SK-N-SH treated with all-trans-retinoic acid at 6 μM for 48 hours (cell line): ENCODE measurements around the gene FAM200B.

Experiments
- ARNTL ChIP-seq: fragments of 450-650 bp; formaldehyde crosslinking; IDR thresholded peaks from 2 replicates; pipeline ENCODE4 v1.5.0; 2020; ENCODE audit warnings: low read depth, mild to moderate bottlenecking, moderate library complexity, borderline replicate concordance
- TCF4 ChIP-seq: fragments of 250-450 bp; sonication (Bioruptor Pico); IDR thresholded peaks from 2 replicates; pipeline ENCODE4 v1.8.0; 2021; ENCODE audit warnings: mild to moderate bottlenecking, moderate library complexity, borderline replicate concordance
- TF ChIP-seq, protein P1 (sequence below): fragments of 250-450 bp; sonication (Bioruptor Pico); IDR thresholded peaks from 2 replicates; pipeline ENCODE4 v1.8.0; 2021; ENCODE audit warnings: low read depth, mild to moderate bottlenecking, moderate library complexity, borderline replicate concordance
- TF ChIP-seq, protein P2 (sequence below): fragments of 250-450 bp; sonication (Bioruptor Pico); IDR thresholded peaks from 2 replicates; pipeline ENCODE4 v1.5.0; 2020; ENCODE audit warnings: mild to moderate bottlenecking, moderate library complexity

DNA sequence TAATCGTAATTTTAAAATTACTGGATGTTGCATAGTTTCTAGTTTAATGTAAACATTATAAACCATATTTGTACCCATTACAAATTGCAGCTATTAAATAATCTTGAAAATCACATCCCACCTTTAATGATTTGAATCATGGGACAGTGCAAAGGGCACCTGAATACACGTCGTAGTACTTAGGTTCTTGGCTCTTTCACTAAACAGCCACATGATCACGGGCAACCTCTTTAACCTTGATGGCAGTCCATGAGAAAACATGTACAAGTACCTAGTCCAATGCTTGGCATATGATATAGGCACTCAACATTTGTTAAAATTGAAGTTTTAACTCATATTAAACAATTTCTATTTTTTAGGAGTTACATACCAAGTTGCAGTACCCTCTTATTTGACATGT is 14.6 kb upstream of the FAM200B start:
- TF ChIP-seq ARNTL (no peak), TCF4 (CRISPR knock-in tag) (no peak)
- TF ChIP-seq, protein P1, sequence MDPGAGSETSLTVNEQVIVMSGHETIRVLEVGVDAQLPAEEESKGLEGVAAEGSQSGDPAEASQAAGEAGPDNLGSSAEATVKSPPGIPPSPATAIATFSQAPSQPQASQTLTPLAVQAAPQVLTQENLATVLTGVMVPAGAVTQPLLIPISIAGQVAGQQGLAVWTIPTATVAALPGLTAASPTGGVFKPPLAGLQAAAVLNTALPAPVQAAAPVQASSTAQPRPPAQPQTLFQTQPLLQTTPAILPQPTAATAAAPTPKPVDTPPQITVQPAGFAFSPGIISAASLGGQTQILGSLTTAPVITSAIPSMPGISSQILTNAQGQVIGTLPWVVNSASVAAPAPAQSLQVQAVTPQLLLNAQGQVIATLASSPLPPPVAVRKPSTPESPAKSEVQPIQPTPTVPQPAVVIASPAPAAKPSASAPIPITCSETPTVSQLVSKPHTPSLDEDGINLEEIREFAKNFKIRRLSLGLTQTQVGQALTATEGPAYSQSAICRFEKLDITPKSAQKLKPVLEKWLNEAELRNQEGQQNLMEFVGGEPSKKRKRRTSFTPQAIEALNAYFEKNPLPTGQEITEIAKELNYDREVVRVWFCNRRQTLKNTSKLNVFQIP (CRISPR knock-in tag), result no peak
- TF ChIP-seq, protein P2, sequence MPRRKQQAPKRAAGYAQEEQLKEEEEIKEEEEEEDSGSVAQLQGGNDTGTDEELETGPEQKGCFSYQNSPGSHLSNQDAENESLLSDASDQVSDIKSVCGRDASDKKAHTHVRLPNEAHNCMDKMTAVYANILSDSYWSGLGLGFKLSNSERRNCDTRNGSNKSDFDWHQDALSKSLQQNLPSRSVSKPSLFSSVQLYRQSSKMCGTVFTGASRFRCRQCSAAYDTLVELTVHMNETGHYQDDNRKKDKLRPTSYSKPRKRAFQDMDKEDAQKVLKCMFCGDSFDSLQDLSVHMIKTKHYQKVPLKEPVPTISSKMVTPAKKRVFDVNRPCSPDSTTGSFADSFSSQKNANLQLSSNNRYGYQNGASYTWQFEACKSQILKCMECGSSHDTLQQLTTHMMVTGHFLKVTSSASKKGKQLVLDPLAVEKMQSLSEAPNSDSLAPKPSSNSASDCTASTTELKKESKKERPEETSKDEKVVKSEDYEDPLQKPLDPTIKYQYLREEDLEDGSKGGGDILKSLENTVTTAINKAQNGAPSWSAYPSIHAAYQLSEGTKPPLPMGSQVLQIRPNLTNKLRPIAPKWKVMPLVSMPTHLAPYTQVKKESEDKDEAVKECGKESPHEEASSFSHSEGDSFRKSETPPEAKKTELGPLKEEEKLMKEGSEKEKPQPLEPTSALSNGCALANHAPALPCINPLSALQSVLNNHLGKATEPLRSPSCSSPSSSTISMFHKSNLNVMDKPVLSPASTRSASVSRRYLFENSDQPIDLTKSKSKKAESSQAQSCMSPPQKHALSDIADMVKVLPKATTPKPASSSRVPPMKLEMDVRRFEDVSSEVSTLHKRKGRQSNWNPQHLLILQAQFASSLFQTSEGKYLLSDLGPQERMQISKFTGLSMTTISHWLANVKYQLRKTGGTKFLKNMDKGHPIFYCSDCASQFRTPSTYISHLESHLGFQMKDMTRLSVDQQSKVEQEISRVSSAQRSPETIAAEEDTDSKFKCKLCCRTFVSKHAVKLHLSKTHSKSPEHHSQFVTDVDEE (CRISPR knock-in tag), result no peak
